HEK293T (cell line): Measurements from ENCODE around the gene SNCB.

Experiments
- ARNT ChIP-seq: fragments of 450-650 bp; IDR thresholded peaks from 2 replicates; pipeline ENCODE4 v1.6.1; 2017; ENCODE audit warnings: mild to moderate bottlenecking
- BHLHE40 ChIP-seq: fragments of 450-650 bp; IDR thresholded peaks from 2 replicates; pipeline ENCODE4 v1.6.1; 2016; ENCODE audit warnings: mild to moderate bottlenecking, moderate library complexity, borderline replicate concordance
- ELF4 ChIP-seq: fragments of 450-650 bp; IDR thresholded peaks from 2 replicates; pipeline ENCODE4 v1.6.1; 2017; ENCODE audit warnings: antibody characterized with exemption
- FOXK2 ChIP-seq: fragments of 450-650 bp; IDR thresholded peaks from 2 replicates; pipeline ENCODE4 v1.6.1; 2016; ENCODE audit warnings: mild to moderate bottlenecking
- FOXM1 ChIP-seq: fragments of 450-650 bp; IDR thresholded peaks from 2 replicates; pipeline ENCODE4 v1.6.1; 2017; ENCODE audit warnings: mild to moderate bottlenecking, borderline replicate concordance
- SP1 ChIP-seq: fragments of 450-650 bp; IDR thresholded peaks from 2 replicates; pipeline ENCODE4 v1.6.1; 2017
- SUZ12 ChIP-seq: fragments of 450-650 bp; IDR thresholded peaks from 2 replicates; pipeline ENCODE4 v1.6.1; 2016; ENCODE audit warnings: mild to moderate bottlenecking
- TARDBP ChIP-seq: fragments of 450-650 bp; IDR thresholded peaks from 2 replicates; pipeline ENCODE4 v1.6.1; 2016
- ZNF384 ChIP-seq: fragments of 450-650 bp; IDR thresholded peaks from 2 replicates; pipeline ENCODE4 v1.6.1; 2016
- TF ChIP-seq, protein P1 (sequence below): fragments of 450-650 bp; IDR thresholded peaks from 2 replicates; pipeline ENCODE4 v1.6.1; 2016

DNA sequence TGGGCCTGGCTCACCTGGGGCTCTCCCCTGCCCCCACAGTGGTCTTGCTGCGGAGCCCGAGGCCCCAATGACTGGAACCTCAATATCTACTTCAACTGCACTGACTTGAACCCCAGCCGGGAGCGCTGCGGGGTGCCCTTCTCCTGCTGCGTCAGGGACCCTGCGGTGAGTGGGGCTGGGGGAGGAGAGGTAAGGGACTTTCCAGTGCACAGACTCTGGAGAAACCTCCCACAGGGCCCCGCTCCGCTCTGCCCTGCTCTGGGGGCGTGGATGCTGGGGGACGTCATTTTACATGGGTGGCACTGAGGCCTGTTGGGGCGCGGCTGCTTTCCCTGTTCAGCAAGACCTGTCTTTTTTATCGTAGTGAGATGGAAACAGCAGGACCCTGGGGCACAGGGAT, 24.5 kb upstream of the SNCB start:
- no peak for TF ChIP-seq FOXM1
- no peak for TF ChIP-seq ELF4
- TF ChIP-seq, protein P1, sequence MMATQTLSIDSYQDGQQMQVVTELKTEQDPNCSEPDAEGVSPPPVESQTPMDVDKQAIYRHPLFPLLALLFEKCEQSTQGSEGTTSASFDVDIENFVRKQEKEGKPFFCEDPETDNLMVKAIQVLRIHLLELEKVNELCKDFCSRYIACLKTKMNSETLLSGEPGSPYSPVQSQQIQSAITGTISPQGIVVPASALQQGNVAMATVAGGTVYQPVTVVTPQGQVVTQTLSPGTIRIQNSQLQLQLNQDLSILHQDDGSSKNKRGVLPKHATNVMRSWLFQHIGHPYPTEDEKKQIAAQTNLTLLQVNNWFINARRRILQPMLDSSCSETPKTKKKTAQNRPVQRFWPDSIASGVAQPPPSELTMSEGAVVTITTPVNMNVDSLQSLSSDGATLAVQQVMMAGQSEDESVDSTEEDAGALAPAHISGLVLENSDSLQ: no peak
- no peak for TF ChIP-seq ARNT
- TF ChIP-seq TARDBP: no peak
- TF ChIP-seq FOXK2: no peak
- no peak for TF ChIP-seq SUZ12
- TF ChIP-seq SP1: no peak
- TF ChIP-seq ZNF384: no peak
- TF ChIP-seq BHLHE40: no peak
